SU-DHL-6 (cell line): ENCODE measurements around the gene FANCC.

Source experiments
- H2AFZ ChIP-seq: fragments of 200-600 bp; sonication (generic); 2 replicates; pipeline ENCODE4 v1.6.1; 2014; ENCODE audit warnings: low read depth, mild to moderate bottlenecking, moderate library complexity, mixed read lengths, antibody characterized with exemption, low read length; ENCODE audit not compliant: severe bottlenecking
- H3F3A ChIP-seq: fragments of 200-600 bp; shearing (Covaris generic); 2 replicates; pipeline ENCODE4 v1.6.0; 2016; ENCODE audit warnings: antibody characterized with exemption, mild to moderate bottlenecking; ENCODE audit not compliant: insufficient read depth
- H3K27ac ChIP-seq: fragments of 200-600 bp; sonication (generic); 2 replicates; pipeline ENCODE4 v1.5.1; 2016; ENCODE audit warnings: low read depth, mild to moderate bottlenecking, low read length, moderate library complexity, mixed read lengths
- H3K27me3 ChIP-seq: fragments of 200-600 bp; sonication (generic), shearing (Covaris generic); 2 replicates; pipeline ENCODE4 v1.6.0; 2014; ENCODE audit warnings: mild to moderate bottlenecking, low read length
- H3K36me3 ChIP-seq: fragments of 200-600 bp; sonication (generic); 2 replicates; pipeline ENCODE4 v1.6.1; 2014; ENCODE audit warnings: mild to moderate bottlenecking, low read length, mixed read lengths
- H3K4me2 ChIP-seq: fragments of 300-600, 200-600 bp; shearing (Covaris generic), sonication (generic); 2 replicates; pipeline ENCODE4 v1.6.0; 2014; ENCODE audit warnings: low read length, low read depth, mild to moderate bottlenecking; ENCODE audit not compliant: poor library complexity, severe bottlenecking
- H3K4me3 ChIP-seq: fragments of 200-600 bp; sonication (generic); 2 replicates; pipeline ENCODE4 v1.5.1; 2014; ENCODE audit warnings: antibody characterized with exemption, low read length, mild to moderate bottlenecking, mixed read lengths; ENCODE audit not compliant: insufficient read depth, poor library complexity, severe bottlenecking
- H3K79me2 ChIP-seq: fragments of 200-600 bp; sonication (generic); 2 replicates; pipeline ENCODE4 v1.6.1; 2014; ENCODE audit warnings: mild to moderate bottlenecking, low read length, moderate library complexity; ENCODE audit not compliant: insufficient read depth
- H3K9ac ChIP-seq: fragments of 200-600 bp; sonication (generic); 2 replicates; pipeline ENCODE4 v1.7.0; 2014; ENCODE audit warnings: mild to moderate bottlenecking, low read length
- H3K9me2 ChIP-seq: fragments of 200-600 bp; sonication (generic); replicated peaks from 2 replicates; pipeline ENCODE4 v1.6.1; 2014; ENCODE audit warnings: low read length; ENCODE audit not compliant: insufficient read depth
- H3K9me3 ChIP-seq: fragments of 200-600 bp; sonication (generic); 2 replicates; pipeline ENCODE4 v1.6.1; 2014; ENCODE audit warnings: low read length, mixed read lengths; ENCODE audit not compliant: insufficient read depth
- H4K20me1 ChIP-seq: fragments of 200-600 bp; sonication (generic); 2 replicates; pipeline ENCODE4 v1.6.1; 2014; ENCODE audit warnings: low read depth, mild to moderate bottlenecking, antibody characterized with exemption, low read length, moderate library complexity, mixed read lengths
- EZH2phosphoT487 ChIP-seq: fragments of 200-600 bp; sonication (generic), shearing (Covaris generic); conservative IDR thresholded peaks from 2 replicates; pipeline ENCODE4 v1.6.1; 2018; ENCODE audit warnings: mild to moderate bottlenecking, antibody characterized with exemption, low read length, moderate library complexity, mixed read lengths
- TF ChIP-seq, protein P1 (sequence below): fragments of 200-600 bp; sonication (generic); IDR thresholded peaks from one replicate; pipeline ENCODE4 v1.5.1; 2017; ENCODE audit warnings: antibody characterized with exemption, mild to moderate bottlenecking, low read length, moderate library complexity; ENCODE audit not compliant: insufficient read depth, poor library complexity, severe bottlenecking

FANCC gene

GRCh38 chr9:95265960-95266359, 51.5 kb downstream of the FANCC start:
- no peak overlapping the region for H2AFZ ChIP-seq
- H3K79me2 ChIP-seq: peaks cover 5% of the 10 kb centered on the region; the same call in 1 of the 2 replicates
- H3K9ac ChIP-seq: no peak overlapping the region
- no peak overlapping the region for H3K27ac ChIP-seq
- H4K20me1 ChIP-seq: peaks cover 6% of the 10 kb centered on the region
- no peaks in the 10 kb centered on the region for H3K9me3 ChIP-seq
- H3K4me2 ChIP-seq: no peak overlapping the region
- no peaks in the 10 kb centered on the region for H3K9me2 ChIP-seq
- H3K4me3 ChIP-seq: no peak overlapping the region
- no peaks in the 10 kb centered on the region for H3F3A ChIP-seq
- H3K27me3 ChIP-seq: no peaks in the 10 kb centered on the region
- H3K36me3 ChIP-seq: no peaks in the 10 kb centered on the region
- TF ChIP-seq, protein P1, sequence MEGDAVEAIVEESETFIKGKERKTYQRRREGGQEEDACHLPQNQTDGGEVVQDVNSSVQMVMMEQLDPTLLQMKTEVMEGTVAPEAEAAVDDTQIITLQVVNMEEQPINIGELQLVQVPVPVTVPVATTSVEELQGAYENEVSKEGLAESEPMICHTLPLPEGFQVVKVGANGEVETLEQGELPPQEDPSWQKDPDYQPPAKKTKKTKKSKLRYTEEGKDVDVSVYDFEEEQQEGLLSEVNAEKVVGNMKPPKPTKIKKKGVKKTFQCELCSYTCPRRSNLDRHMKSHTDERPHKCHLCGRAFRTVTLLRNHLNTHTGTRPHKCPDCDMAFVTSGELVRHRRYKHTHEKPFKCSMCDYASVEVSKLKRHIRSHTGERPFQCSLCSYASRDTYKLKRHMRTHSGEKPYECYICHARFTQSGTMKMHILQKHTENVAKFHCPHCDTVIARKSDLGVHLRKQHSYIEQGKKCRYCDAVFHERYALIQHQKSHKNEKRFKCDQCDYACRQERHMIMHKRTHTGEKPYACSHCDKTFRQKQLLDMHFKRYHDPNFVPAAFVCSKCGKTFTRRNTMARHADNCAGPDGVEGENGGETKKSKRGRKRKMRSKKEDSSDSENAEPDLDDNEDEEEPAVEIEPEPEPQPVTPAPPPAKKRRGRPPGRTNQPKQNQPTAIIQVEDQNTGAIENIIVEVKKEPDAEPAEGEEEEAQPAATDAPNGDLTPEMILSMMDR: no peak
- no peak for TF ChIP-seq EZH2phosphoT487

GRCh38 chr9:95264954-95265615, 52.4 kb downstream of the FANCC start:
- Histone ChIP-seq H3K9ac (no peak overlapping the region), H3K4me3 (no peak overlapping the region), H3F3A (no peaks in the 10 kb centered on the region), H3K79me2 (peaks cover 5% of the 10 kb centered on the region; the same call in 1 of the 2 replicates), H3K36me3 (no peaks in the 10 kb centered on the region), H3K9me2 (no peaks in the 10 kb centered on the region), H3K27me3 (no peaks in the 10 kb centered on the region), H4K20me1 (peaks cover 6% of the 10 kb centered on the region), H3K4me2 (no peak overlapping the region), H3K27ac (no peak overlapping the region), H3K9me3 (no peaks in the 10 kb centered on the region), H2AFZ (no peak overlapping the region)
- TF ChIP-seq, protein P1: no peak
- no peak for TF ChIP-seq EZH2phosphoT487

DNA sequence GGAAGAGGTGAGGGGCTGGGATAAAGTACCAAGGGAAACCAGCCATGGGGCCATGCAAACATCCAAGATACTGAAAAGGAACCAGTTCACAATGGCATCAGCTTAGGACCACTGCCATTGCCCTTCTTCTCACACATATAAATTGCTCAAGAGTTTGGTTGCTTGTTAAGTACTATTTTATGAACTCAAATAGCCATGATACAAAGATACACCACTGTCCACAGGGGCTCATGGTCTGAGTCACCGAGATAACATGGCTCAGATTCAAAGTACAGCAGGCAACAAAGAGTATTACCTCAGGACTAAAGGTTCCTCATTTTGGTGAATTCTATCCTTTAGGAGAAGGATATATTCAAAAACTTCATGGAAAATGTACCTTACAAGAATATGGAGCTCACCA, 55.6 kb downstream of the FANCC start:
- Histone ChIP-seq H3K27me3 (no peaks in the 10 kb centered on the region), H3K4me3 (no peak overlapping the region), H3K9me3 (no peaks in the 10 kb centered on the region), H3K36me3 (no peaks in the 10 kb centered on the region), H4K20me1 (no peaks in the 10 kb centered on the region; the same call in none of the 2 replicates), H3K4me2 (no peak overlapping the region), H3F3A (no peaks in the 10 kb centered on the region), H3K27ac (no peak overlapping the region), H3K9me2 (no peaks in the 10 kb centered on the region), H3K9ac (no peak overlapping the region), H2AFZ (no peak overlapping the region), H3K79me2 (peaks cover 5% of the 10 kb centered on the region; the same call in 1 of the 2 replicates)
- TF ChIP-seq, protein P1: no peak
- no peak for TF ChIP-seq EZH2phosphoT487
